CD4-positive, alpha-beta memory T cell (primary cell): Measurements from ENCODE around the gene EPB41L4A. TPM values are rescaled to one million over a fixed set of nuclear protein-coding genes. Genes with fewer than 3 reads are reported as not detected.

Experiments
- CTCF ChIA-PET: fragments of 350-600 bp; sonication (Branson Sonifier 250); formaldehyde crosslinking; loops from one replicate; lab custom pipeline; 2021; ENCODE audit warnings: inconsistent platforms; ENCODE audit not compliant: partially characterized antibody; lab: Charles Lee
- POLR2A ChIA-PET: fragments of 350-600 bp; sonication (Branson Sonifier 250); formaldehyde crosslinking; loops from one replicate; lab custom pipeline; 2021; ENCODE audit not compliant: partially characterized antibody; lab: Charles Lee
- DNase-seq, 5 donors: peaks; one replicate each; pipeline versions ENCODE4 v3.0.0 to v3.0.0-alpha.2; 2020 to 2022; ENCODE audit warnings: mixed read lengths in 1 of 5
- H3K27ac ChIP-seq: one replicate; pipeline ENCODE4 v1.7.0; 2013; ENCODE audit warnings: low read depth, low read length
- H3K27me3 ChIP-seq: 2 replicates; pipeline ENCODE4 v1.7.0; 2013; ENCODE audit warnings: mild to moderate bottlenecking, low read length, moderate library complexity; ENCODE audit not compliant: insufficient read depth
- H3K36me3 ChIP-seq: 2 replicates; pipeline ENCODE4 v1.7.0; 2013; ENCODE audit warnings: mild to moderate bottlenecking, low read length, moderate library complexity; ENCODE audit not compliant: insufficient read depth
- H3K4me1 ChIP-seq: 2 replicates; pipeline ENCODE4 v1.7.0; 2013; ENCODE audit warnings: mild to moderate bottlenecking, low read length, moderate library complexity; ENCODE audit not compliant: insufficient read depth
- H3K4me3 ChIP-seq, 2 donors: one replicate each; pipeline ENCODE4 v1.7.0; 2013; ENCODE audit warnings: low read length in 2 of 2, mild to moderate bottlenecking in 1 of 2
- H3K9me3 ChIP-seq, 2 donors: one replicate each; pipeline ENCODE4 v1.7.0; 2013; ENCODE audit warnings: low read length in 2 of 2, control low read depth in 1 of 2; ENCODE audit not compliant: control insufficient read depth in 1 of 2
- H3K27ac Mint-ChIP-seq, 7 donors: one replicate each; pipeline ENCODE4 v1.8.0; 2020 to 2021; ENCODE audit warnings: mixed read lengths in 7 of 7, mild to moderate bottlenecking in 6 of 7, inconsistent platforms in 3 of 7, moderate library complexity in 3 of 7
- H3K27me3 Mint-ChIP-seq, 2 donors: one replicate each; pipeline ENCODE4 v1.8.0; 2020 to 2021; ENCODE audit warnings: mixed read lengths in 2 of 2
- H3K36me3 Mint-ChIP-seq, 2 donors: one replicate each; pipeline ENCODE4 v1.8.0; 2020 to 2021; ENCODE audit warnings: mixed read lengths in 2 of 2, inconsistent platforms in 1 of 2, mild to moderate bottlenecking in 1 of 2
- H3K4me1 Mint-ChIP-seq, 4 donors: one replicate each; pipeline ENCODE4 v1.8.0; 2020 to 2021; ENCODE audit warnings: mixed read lengths in 4 of 4, mild to moderate bottlenecking in 1 of 4
- H3K4me3 Mint-ChIP-seq, 8 donors: one replicate each; pipeline ENCODE4 v1.8.0; 2020 to 2021; ENCODE audit warnings: mixed read lengths in 8 of 8, mild to moderate bottlenecking in 7 of 8, moderate library complexity in 6 of 8, inconsistent platforms in 3 of 8
- H3K9me3 Mint-ChIP-seq, 8 donors: one replicate each; pipeline ENCODE4 v1.8.0; 2020 to 2021; ENCODE audit warnings: mixed read lengths in 8 of 8, mild to moderate bottlenecking in 5 of 8, inconsistent platforms in 3 of 8, moderate library complexity in 1 of 8
- intact Hi-C: fragments of 100-400 bp; cut with micrococcal nuclease; formaldehyde crosslinking; loops from one replicate; pipeline ENCODE4 v1.15.1; 2023
- polyA plus RNA-seq, 2 donors: library from polyadenylated mRNA; unstranded; fragments of 300-500 nt; fragmentation: Illumina TruSeq; gene quantifications; one replicate each; pipeline ENCODE4 v1.2.3, GENCODE V29; 2021
- total RNA-seq, 2 experiments: library from RNA; stranded (reverse); gene quantifications; one replicate each; pipeline ENCODE4 v1.2.3, GENCODE V29; 2021

The EPB41L4A gene
- total and polyA plus RNA-seq, 4 experiments from 2014 or later: 0.30 to 1.1 (median 0.72) TPM

DNA sequence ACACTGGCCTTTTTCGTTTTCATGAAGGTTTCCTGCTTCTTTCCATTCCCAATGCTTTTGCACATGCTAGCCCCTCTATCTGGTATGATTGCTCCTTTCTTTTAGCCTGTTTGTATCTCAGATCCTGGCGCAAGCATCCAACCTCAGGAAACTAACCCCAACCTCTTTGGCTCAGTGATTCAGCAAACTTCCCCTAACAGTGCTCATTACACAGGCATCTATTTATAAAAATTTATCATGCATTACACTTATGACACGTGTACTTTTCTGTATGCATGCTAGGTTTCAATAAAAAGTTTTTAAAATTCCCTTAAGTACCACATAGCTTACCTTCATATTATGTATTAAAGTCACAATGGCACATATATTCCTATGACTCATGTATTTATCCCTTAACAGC, 218.9 kb downstream of the EPB41L4A start:
- peaks cover 22 to 23% of the 10 kb centered on the region in 2 donors for H3K27me3 Mint-ChIP-seq
- H3K27me3 ChIP-seq: peaks cover 8% of the 10 kb centered on the region
- no peak overlapping the region for H3K27ac Mint-ChIP-seq
- no peaks in the 10 kb centered on the region for H3K9me3 Mint-ChIP-seq
- H3K4me3 ChIP-seq: no peak overlapping the region
- H3K9me3 ChIP-seq: no peaks in the 10 kb centered on the region
- DNase-seq: no peak
- H3K4me3 Mint-ChIP-seq: no peak overlapping the region
- POLR2A ChIA-PET: no interaction called here
- intact Hi-C loops: loop anchor here (10.0 kb wide), 1 partner anchor 1115 kb away; no protein-coding TSS in a partner anchor
- no peaks in the 10 kb centered on the region for H3K4me1 Mint-ChIP-seq
- H3K27ac ChIP-seq: no peak overlapping the region
- H3K36me3 ChIP-seq: no peaks in the 10 kb centered on the region
- no peaks in the 10 kb centered on the region for H3K4me1 ChIP-seq
- no peaks in the 10 kb centered on the region for H3K36me3 Mint-ChIP-seq
- CTCF ChIA-PET: interaction anchor here (1.0 to 1.9 kb wide), 2 partner anchors 9 to 12 kb away, joined by 4 read pairs; no protein-coding TSS in a partner anchor

DNA sequence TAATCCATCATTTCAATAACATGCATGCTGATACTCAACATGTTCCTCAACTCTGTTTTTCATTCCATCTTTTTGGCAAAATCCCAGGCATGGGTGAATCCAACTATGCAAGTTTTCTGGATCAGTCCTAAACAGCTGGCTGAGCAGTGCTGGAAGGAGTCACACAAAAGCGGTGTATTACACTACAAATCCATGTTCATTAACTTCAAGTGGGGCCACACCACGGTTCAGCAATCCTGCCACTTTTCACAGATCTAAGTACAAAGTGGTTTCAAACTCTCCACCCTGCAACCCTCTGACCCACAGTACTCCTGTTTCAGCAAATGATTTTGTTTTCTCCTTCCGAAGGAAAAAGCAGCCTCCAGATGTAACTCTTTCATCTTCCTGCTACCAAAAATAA, 222.5 kb downstream of the EPB41L4A start:
- no peak overlapping the region for H3K4me3 ChIP-seq
- no peaks in the 10 kb centered on the region for H3K4me1 ChIP-seq
- H3K36me3 Mint-ChIP-seq: no peaks in the 10 kb centered on the region
- H3K4me1 Mint-ChIP-seq: no peaks in the 10 kb centered on the region
- H3K4me3 Mint-ChIP-seq: no peak overlapping the region
- H3K27ac Mint-ChIP-seq: no peak overlapping the region
- intact Hi-C loops: no loop called here
- no peak for DNase-seq
- H3K9me3 ChIP-seq: no peaks in the 10 kb centered on the region
- CTCF ChIA-PET: interaction anchor here (1.4 kb wide), 1 partner anchor 13 kb away, joined by 3 read pairs; no protein-coding TSS in a partner anchor
- H3K27me3 ChIP-seq: peaks cover 7% of the 10 kb centered on the region
- H3K36me3 ChIP-seq: no peaks in the 10 kb centered on the region
- peaks cover 13% of the 10 kb centered on the region in 2 donors for H3K27me3 Mint-ChIP-seq
- H3K27ac ChIP-seq: no peak overlapping the region
- no peaks in the 10 kb centered on the region for H3K9me3 Mint-ChIP-seq
- POLR2A ChIA-PET: no interaction called here

DNA sequence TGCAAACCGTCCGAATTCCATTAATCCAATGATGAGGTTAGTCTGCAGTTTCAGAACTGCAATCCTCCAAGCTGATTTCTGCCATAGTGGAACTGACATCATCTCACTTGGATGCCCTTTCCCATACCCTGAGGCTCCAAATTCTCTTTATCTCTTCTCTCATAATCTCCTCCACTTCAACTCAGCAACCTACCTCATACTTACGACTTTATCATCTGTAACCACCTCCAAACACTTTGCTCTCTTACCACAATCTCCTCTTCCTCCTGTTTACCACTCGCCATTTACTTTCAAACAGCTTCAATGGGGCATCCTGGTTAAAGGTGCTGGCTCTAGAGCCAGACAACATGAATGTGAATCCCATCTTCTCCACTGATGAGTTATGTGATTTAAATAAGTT, 223.2 kb downstream of the EPB41L4A start:
- ChIA-PET CTCF (interaction anchor here (1.4 kb wide), 1 partner anchor 13 kb away, joined by 3 read pairs; no protein-coding TSS in a partner anchor), POLR2A (no interaction called here)
- Mint-ChIP-seq H3K36me3 (no peaks in the 10 kb centered on the region), H3K27me3 (peaks cover 10 to 11% of the 10 kb centered on the region in 2 donors), H3K4me3 (no peak overlapping the region), H3K4me1 (no peaks in the 10 kb centered on the region), H3K9me3 (no peaks in the 10 kb centered on the region), H3K27ac (no peak overlapping the region)
- Histone ChIP-seq H3K36me3 (no peaks in the 10 kb centered on the region), H3K4me3 (no peak overlapping the region), H3K4me1 (no peaks in the 10 kb centered on the region), H3K27me3 (peaks cover under 1% of the 10 kb centered on the region), H3K9me3 (no peaks in the 10 kb centered on the region), H3K27ac (no peak overlapping the region)
- no peak for DNase-seq
- intact Hi-C loops: no loop called here

DNA sequence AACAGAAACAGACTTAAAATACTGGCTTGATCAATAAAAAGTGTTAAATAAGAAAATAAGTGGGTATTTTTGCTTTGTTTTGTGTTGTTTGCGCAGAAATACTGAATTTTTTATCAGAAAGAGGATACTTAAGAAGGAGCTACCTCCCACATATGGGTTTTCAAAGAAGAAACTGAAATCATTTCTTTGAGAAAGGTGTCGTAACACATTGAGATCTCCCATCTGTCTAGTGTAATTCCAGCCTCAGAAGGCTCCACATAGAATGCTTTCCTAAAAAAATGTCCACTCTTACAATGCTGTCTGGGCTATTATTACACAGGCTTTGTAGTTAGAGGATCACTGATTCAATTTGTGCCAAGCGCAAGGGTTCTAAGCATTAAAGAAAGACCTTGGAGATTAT, 226.2 kb downstream of the EPB41L4A start:
- no peaks in the 10 kb centered on the region for H3K9me3 Mint-ChIP-seq
- intact Hi-C loops: no loop called here
- H3K4me1 Mint-ChIP-seq: no peaks in the 10 kb centered on the region
- no peak for DNase-seq
- no peak overlapping the region for H3K27ac Mint-ChIP-seq
- Histone ChIP-seq H3K4me3 (no peak overlapping the region), H3K4me1 (no peaks in the 10 kb centered on the region), H3K36me3 (no peaks in the 10 kb centered on the region), H3K9me3 (no peaks in the 10 kb centered on the region), H3K27me3 (peaks cover 3% of the 10 kb centered on the region), H3K27ac (no peak overlapping the region)
- ChIA-PET CTCF (no interaction called here), POLR2A (no interaction called here)
- H3K4me3 Mint-ChIP-seq: no peak overlapping the region
- H3K27me3 Mint-ChIP-seq: peaks cover 20% of the 10 kb centered on the region in 2 donors
- H3K36me3 Mint-ChIP-seq: no peaks in the 10 kb centered on the region

DNA sequence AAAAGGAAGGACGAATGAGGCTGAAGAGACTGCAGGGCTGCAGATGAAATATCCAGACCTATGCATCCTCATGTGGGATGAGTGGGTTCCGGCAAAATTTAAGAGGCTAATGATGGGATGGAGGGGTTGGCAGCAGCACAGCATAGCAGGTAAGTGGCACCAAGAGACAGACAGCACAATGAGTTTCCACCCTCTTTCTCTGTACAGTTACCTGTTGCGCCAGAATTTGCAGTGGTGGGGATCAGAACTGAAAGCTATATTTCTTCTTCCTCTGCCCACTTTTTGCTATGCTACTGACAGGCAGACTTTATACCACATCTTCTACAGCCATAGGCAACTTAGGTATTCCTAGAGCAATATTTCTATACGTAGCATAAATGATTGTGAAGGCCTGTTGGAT, 227.0 kb downstream of the EPB41L4A start:
- CTCF ChIA-PET: no interaction called here
- Histone ChIP-seq H3K36me3 (no peaks in the 10 kb centered on the region), H3K4me3 (no peak overlapping the region), H3K9me3 (no peaks in the 10 kb centered on the region), H3K27me3 (peaks cover 3% of the 10 kb centered on the region), H3K27ac (no peak overlapping the region), H3K4me1 (no peaks in the 10 kb centered on the region)
- Mint-ChIP-seq H3K9me3 (no peaks in the 10 kb centered on the region), H3K27ac (no peak overlapping the region), H3K4me1 (no peaks in the 10 kb centered on the region), H3K27me3 (peaks cover 24% of the 10 kb centered on the region in 2 donors), H3K36me3 (no peaks in the 10 kb centered on the region), H3K4me3 (no peak overlapping the region)
- intact Hi-C loops: no loop called here
- no peak for DNase-seq
- POLR2A ChIA-PET: no interaction called here

DNA sequence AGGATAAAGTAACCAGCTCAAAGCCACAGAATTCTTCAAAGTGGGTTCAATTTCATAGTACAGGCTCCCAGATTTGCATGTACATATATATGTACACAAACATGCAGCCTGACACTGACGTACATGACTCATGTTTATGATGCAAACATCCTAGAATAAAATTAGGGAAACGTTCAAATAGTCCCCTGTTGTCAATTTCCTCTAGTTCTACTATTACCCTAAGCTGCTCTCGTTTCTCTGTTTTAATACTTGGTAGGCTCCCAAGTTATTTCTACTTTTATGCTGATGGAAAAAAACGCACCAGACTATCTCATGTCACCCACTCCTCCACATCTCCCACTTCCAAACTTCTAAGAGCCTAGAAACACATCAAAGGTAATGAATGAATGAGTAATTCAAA, 229.7 kb downstream of the EPB41L4A start:
- POLR2A ChIA-PET: no interaction called here
- no peaks in the 10 kb centered on the region for H3K9me3 ChIP-seq
- Mint-ChIP-seq H3K27me3 (peaks cover 28 to 29% of the 10 kb centered on the region in 2 donors), H3K9me3 (no peaks in the 10 kb centered on the region), H3K36me3 (no peaks in the 10 kb centered on the region), H3K4me1 (no peaks in the 10 kb centered on the region), H3K27ac (no peak overlapping the region), H3K4me3 (no peak overlapping the region)
- no peaks in the 10 kb centered on the region for H3K4me1 ChIP-seq
- H3K4me3 ChIP-seq: no peak overlapping the region
- intact Hi-C loops: no loop called here
- H3K27ac ChIP-seq: no peak overlapping the region
- DNase-seq: no peak
- H3K36me3 ChIP-seq: no peaks in the 10 kb centered on the region
- CTCF ChIA-PET: interaction anchor here (1.3 to 1.8 kb wide), 2 partner anchors 14 to 28 kb away, joined by 4 read pairs; no protein-coding TSS in a partner anchor
- H3K27me3 ChIP-seq: peaks cover 3% of the 10 kb centered on the region

DNA sequence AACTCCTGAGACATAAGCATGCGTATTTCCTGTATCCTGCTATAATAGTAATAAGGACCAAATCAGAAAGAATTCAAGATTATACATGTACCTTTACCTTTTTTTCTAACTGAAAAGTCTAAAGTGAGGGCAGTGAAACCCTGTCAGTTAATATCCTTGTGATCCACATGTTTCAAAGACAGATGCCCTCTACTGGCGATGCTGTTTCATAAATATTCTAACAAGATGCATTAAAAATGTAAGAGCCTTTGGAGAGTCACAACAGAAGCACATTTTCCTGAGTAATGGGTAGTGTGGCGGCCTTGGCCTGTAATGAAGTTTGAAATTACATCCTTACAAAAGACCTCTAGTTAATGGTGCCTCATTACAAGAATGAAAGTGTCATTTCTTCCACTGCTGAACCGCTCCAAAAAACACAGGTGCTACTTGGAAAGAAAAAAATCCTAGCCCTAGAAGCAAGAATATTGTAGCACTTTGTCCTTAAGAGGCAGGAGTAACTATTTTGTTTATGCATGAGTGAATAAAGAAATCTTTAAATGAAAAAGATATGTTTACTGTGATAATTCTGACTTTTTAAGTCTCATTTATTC, 232.6 kb downstream of the EPB41L4A start:
- Histone ChIP-seq H3K36me3 (no peaks in the 10 kb centered on the region), H3K27ac (no peak overlapping the region), H3K27me3 (peaks cover 3% of the 10 kb centered on the region), H3K4me1 (no peaks in the 10 kb centered on the region), H3K4me3 (no peak overlapping the region), H3K9me3 (no peaks in the 10 kb centered on the region)
- no peak overlapping the region for H3K4me3 Mint-ChIP-seq
- no peaks in the 10 kb centered on the region for H3K36me3 Mint-ChIP-seq
- POLR2A ChIA-PET: no interaction called here
- H3K27ac Mint-ChIP-seq: no peak overlapping the region
- peaks cover 26 to 33% of the 10 kb centered on the region in 2 donors for H3K27me3 Mint-ChIP-seq
- peak in 3 of 5 donors; percentile 14 to 19 (median 19) for DNase-seq
- CTCF ChIA-PET: interaction anchor here (0.9 to 1.1 kb wide), 2 partner anchors 10 to 11 kb away, joined by 4 read pairs; no protein-coding TSS in a partner anchor
- intact Hi-C loops: no loop called here
- H3K9me3 Mint-ChIP-seq: no peaks in the 10 kb centered on the region
- H3K4me1 Mint-ChIP-seq: no peaks in the 10 kb centered on the region
